ENCODE data around the gene FBN3.
"Not testable (repeated sequence)": the region's sequence is repeated elsewhere in the genome, so short reads cannot be mapped to it uniquely, and the experiment has no call there.

FBN3 gene

GRCh38 chr19:8115805-8116396 is 33.5 kb downstream of the FBN3 start:
- DNase-seq = no peak

GRCh38 chr19:8113017-8113416 is 36.4 kb downstream of the FBN3 start:
- DNase-seq = no peak

GRCh38 chr19:8111376-8111775 is 38.0 kb downstream of the FBN3 start:
- DNase-seq = no peak

GRCh38 chr19:8110931-8111330 is 38.5 kb downstream of the FBN3 start:
- no peak for DNase-seq

- no peak for DNase-seq
Observed at GRCh38 chr19:8109890-8110662, 39.3 kb downstream of the FBN3 start.

- DNase-seq = no peak
Observed at GRCh38 chr19:8109455-8109854, 39.9 kb downstream of the FBN3 start.

GRCh38 chr19:8108560-8109445 is 40.6 kb downstream of the FBN3 start:
- DNase-seq = no peak

- DNase-seq = no peak
Observed at GRCh38 chr19:8107301-8107903, 42.0 kb downstream of the FBN3 start.

GRCh38 chr19:8105471-8105870 is 43.9 kb downstream of the FBN3 start:
- no peak for DNase-seq

GRCh38 chr19:8101910-8102309 is 47.5 kb downstream of the FBN3 start:
- DNase-seq = not testable (repeated sequence)

GRCh38 chr19:8101311-8101710 is 48.1 kb downstream of the FBN3 start:
- no peak for DNase-seq

GRCh38 chr19:8097681-8098567 is 51.5 kb downstream of the FBN3 start:
- no peak for DNase-seq

GRCh38 chr19:8097198-8097597 is 52.2 kb downstream of the FBN3 start:
- no peak for DNase-seq

- DNase-seq = no peak
Observed at GRCh38 chr19:8096071-8096470, 53.3 kb downstream of the FBN3 start.

- DNase-seq = no peak
Observed at GRCh38 chr19:8095354-8095886, 54.0 kb downstream of the FBN3 start.

GRCh38 chr19:8094336-8094735 is 55.1 kb downstream of the FBN3 start:
- no peak for DNase-seq

GRCh38 chr19:8093740-8094139 is 55.7 kb downstream of the FBN3 start:
- DNase-seq = no peak

- DNase-seq = no peak
Observed at GRCh38 chr19:8090950-8091349, 58.4 kb downstream of the FBN3 start.

- DNase-seq = no peak
Observed at GRCh38 chr19:8089664-8090601, 59.5 kb downstream of the FBN3 start.

- no peak for DNase-seq
Observed at GRCh38 chr19:8088752-8089663, 60.4 kb downstream of the FBN3 start.
